NCI-H146 treated with DMSO at 0.1 percent for 48 hours (cell line): Measurements from ENCODE around the gene SCYL1.

Source experiments
- DNase-seq: peaks from one replicate; lab custom pipeline; 2025; ENCODE audit not compliant: unreplicated experiment; lab: John Stamatoyannopoulos, UW

Gene SCYL1

DNA sequence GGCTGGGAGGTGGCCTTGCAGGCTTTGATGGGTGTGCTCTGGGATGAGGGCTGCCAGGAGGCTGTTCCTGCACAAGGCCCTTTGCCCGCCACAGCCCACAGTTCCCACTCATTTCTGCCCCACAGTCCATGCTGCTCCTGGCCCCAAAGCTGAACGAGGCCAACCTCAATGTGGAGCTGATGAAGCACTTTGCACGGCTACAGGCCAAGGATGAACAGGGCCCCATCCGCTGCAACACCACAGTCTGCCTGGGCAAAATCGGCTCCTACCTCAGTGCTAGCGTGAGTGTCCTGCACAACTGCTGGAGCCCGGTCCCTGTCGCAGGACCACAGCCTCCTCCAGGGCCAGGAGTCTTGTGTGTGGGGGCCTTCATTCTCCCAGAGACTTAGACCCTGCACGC is 10.2 kb downstream of the SCYL1 start:
- no peak for DNase-seq

DNA sequence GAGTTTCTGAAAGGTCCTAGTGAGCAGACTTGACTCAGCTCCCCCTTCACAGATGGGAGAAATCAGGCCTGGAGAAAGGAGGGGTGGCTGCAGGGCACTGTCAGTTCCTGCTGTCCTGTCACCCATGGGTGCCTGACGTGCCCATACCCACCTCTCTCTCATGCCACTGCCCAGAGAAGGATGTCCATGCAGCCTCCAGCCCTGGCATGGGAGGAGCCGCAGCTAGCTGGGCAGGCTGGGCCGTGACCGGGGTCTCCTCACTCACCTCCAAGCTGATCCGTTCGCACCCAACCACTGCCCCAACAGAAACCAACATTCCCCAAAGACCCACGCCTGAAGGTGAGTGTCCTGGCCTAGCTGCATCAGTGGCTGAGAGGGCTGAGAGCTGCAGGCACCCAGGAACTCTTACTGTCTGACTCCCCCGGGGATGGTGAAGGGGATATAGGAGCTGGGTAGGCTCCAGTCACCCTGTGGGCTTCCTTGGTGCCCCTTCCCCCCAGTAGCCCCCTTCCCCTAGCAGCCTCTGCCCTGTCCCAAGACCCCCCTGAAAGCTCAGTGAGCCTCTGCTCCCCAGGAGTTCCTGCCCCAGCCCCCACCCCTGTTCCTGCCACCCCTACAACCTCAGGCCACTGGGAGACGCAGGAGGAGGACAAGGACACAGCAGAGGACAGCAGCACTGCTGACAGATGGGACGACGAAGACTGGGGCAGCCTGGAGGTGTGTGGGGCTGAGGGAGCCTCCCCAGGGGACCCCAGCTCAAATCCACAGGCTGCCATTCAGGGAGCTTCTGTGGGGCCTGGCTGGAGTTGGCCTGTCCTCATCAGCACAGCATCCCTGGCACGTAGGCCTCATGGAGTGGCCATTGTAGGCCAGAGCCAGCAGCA is 11.8 kb downstream of the SCYL1 start:
- DNase-seq = no peak

DNA sequence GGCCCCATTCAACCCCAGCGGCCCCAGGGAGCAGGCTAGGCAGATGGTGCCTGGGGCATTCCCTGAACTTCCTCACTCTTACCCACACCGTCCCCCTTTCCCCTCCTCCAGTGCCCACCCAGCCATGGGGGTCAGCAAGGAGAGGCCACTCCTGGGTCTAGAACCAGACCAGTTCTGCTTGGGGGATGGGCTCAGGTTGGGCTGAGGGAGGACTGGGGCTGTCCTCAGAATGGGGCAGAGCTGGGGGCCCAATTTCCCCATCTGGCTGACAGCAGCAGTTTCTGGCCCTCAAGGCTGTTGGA is 12.4 kb downstream of the SCYL1 start:
- no peak for DNase-seq

DNA sequence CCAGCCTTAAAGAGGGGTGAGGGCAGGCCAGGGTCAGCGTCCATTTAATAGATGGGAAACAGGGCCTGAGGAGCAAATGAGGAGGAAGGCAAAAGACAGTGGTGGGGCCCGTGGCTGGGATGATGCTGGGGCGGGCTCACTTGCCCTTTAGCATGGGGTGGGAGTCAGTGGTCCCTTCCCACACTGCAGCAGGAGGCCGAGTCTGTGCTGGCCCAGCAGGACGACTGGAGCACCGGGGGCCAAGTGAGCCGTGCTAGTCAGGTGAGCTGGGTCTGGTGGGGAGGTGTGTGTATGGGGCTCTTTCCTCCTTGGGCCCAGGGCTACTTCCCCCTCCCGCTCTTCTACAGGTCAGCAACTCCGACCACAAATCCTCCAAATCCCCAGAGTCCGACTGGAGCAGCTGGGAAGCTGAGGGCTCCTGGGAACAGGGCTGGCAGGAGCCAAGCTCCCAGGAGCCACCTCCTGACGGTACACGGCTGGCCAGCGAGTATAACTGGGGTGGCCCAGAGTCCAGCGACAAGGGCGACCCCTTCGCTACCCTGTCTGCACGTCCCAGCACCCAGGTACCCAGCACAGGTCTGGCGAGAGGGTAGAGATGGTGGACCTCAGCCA is 12.8 kb downstream of the SCYL1 start:
- no peak for DNase-seq

DNA sequence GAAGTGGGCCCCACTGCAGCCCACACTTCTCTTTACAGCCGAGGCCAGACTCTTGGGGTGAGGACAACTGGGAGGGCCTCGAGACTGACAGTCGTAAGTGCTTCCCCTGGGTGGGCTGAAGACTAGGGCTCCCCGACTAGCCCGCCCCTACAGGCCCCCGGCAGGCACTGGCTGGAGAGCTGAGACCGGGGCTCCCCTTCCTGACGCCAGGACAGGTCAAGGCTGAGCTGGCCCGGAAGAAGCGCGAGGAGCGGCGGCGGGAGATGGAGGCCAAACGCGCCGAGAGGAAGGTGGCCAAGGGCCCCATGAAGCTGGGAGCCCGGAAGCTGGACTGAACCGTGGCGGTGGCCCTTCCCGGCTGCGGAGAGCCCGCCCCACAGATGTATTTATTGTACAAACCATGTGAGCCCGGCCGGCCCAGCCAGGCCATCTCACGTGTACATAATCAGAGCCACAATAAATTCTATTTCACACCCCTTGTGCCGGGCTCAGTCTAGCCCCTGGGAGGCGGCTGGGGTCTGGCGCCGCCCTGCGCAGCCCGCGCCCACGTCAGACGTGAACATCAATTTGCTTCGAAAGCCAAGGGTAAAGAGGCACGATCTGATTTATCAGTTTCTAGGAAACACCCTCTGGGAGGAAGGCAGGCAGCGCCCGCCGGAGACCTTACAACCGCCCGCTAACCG is 13.5 kb downstream of the SCYL1 start:
- no peak for DNase-seq

DNA sequence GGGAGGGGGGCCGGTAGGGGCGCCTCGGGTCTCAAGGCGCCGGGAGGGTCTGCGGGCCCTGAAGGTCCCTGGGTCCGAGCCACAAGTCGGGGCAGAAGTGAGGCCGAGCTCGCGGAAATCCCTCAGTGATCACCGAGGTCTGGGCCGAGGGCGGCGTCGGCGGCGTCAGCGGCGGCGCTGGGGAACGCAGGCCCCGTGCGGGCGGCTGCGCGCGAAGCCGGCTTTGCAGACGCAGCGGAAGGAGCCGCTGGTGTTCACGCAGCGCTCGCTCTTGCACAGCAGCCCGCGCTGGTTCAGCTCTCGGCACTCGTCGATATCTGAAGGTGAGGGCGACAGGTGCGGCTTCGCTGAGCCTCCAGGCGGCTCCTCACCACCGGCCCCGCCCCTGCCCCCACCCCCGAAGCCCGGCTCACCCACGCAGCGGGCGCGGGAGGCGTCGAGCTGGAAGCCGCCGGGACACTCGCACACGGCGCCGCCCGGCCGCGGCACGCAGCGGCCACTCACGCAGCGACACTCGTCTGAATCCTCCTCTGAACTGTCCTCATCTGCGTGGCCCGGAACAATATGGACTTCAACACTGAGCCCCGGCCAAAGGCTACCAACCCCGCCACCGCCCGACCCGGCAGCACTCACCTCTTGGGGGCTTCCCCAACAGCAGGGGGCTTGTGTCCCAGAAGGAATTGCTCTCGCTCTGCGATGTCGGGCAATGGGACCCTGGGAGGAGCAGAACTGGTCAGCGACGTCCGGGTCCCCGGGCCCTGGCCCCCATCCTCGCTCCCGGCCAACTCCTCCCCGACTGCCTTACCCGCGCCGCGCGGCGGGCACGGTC is 14.2 kb downstream of the SCYL1 start:
- DNase-seq = no peak

DNA sequence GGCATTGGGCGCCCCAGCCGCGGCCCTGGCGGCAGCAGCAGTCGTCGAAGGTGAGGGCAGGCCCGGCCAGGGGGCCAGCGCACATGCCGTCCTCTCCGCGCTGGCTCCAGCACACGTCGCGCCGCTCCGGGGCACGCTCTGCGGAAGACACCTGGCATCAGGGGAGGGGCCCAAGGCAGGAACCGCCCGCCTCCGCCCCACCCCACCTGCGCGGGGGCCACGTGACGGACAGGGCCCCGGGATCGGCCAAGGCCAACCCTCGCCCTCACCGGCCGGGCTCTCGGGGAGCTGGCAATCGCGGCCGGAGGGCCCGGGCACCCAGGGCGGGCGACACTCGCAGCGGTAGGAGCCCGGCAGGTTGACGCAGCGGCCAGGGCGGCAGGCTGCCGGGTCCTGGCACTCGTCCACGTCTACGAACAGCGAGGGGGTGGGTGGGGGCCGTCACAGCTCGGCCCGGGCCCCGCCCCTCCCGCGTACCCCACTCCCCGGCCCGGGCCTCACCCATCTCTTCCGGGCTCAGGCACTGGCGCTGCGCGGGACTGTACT is 14.9 kb downstream of the SCYL1 start:
- DNase-seq = no peak

DNA sequence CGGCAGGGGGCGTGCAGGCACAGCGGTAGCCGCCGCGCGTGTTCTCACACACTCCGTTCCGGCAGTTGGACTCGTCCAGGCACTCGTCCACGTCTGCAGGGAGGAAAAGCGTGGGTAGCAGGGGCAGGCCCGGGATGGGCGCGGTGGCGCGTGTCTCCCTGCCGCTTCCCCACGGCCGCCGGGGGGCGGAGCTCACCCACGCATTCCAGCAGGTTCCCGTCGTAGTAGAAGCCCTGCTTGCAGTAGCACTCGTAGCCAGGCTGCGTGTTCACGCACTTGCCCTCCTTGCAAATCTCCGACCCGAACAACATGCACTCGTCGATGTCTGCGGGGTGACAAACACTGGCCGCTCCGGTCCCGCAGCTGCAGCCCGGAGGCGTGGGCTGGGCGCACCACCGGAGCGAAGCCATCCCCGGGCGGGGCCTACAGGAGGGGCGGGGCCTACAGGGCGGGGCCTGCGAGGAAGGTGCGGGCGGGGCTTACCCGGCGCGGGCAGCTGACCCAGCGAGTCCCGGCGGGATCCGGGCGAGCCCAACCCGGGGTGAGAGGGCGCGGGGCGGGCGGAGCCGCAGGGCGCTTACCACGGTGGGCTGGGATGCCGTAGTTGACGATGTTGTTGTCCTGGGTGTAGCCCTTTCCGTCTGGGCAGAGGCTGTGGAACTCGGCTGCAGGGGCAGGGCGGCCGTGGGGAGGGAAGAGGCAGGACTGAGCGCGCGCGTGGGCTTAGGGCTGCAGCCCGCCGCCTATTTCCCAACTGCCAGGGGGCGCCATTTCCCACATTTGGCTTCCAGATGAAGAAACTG is 15.6 kb downstream of the SCYL1 start:
- DNase-seq = no peak

DNA sequence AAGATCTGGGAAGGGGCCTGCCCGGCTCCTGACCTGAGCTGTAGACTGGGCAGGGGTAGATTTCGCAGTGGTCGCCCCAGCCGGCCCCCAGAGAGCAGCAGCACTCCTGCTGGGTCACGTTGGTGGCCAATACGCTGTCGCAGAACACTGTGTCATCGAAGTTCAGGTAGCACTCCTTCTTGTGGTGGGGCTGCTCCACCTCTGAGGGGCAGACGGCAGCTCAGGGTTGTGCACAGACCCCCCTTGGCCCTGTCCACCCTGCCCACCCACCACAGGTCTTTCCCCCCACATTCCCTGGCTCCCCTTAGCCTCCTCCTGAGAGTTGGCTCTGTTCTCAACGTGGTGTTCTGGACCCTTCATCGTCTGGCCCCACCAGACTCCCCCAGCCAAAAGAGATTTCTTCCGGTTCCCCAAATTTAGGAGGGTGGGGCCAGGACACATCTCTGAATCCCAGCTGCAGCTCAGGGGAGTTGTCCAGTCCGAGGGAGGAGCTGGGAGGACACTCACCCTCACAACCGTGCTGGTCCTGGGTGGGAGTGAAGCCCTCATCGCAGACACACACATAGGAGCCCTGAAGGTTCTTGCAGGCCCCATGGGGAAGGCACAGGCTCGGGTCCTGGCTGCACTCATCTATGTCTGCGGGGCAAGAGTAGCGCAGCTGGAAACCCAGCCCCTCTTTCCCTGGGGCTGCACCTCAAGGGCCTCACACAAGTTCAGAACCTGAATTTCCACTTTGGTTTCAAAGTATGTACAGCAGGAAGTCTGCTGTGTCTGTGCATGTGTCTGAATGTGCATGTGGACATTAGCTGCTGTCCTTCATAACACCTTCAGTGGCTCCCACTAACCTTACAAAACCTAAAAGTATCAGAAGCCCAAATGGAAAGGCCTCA is 16.5 kb downstream of the SCYL1 start:
- no peak for DNase-seq

DNA sequence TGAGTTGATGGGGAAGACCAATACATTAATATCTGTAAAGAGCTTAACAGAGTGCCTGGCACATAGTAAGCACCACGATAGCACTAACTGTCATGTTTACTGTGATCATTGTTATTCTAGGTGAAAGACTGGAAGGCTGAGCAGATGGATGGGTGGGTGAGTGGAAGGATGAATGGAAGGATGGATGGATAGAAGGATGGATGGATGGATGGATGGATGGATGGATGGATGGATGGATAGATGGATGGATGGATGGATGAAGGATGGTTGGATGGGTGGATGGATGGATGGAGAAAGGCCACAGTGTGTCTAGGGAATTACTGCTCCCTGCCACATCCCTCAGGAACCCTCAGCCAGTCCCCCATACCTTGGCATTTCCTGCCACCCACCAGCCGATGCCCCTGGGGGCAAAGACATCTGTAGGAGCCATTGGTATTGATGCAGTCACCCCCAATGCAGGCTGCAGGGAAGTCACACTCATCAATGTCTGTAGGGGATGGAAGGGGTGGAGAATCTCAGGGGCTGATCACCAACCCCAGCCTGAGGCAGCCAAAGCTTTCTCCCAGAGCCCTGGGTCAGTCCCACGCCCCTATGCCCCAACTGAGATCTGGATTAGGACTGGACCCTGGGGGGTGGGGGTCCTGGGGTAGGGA is 18.0 kb downstream of the SCYL1 start:
- no peak for DNase-seq

DNA sequence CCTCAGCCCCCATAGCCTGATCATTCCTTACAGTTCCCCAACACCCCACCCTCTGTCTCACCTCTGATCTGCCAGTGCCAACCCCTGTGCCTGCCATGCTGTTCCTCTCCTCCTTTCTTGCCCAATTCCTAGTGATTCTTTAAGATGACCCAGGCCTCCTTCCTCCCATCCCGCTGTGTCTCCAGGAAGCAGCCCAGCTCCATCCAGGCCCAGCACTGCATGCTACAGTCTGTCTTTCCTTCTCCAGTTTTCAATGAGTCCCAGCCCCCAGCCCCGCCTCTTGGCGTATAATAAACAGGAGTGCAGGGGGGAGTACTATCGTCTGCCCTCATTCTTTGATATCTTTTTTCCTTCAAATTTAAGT is 21.0 kb downstream of the SCYL1 start:
- no peak for DNase-seq

DNA sequence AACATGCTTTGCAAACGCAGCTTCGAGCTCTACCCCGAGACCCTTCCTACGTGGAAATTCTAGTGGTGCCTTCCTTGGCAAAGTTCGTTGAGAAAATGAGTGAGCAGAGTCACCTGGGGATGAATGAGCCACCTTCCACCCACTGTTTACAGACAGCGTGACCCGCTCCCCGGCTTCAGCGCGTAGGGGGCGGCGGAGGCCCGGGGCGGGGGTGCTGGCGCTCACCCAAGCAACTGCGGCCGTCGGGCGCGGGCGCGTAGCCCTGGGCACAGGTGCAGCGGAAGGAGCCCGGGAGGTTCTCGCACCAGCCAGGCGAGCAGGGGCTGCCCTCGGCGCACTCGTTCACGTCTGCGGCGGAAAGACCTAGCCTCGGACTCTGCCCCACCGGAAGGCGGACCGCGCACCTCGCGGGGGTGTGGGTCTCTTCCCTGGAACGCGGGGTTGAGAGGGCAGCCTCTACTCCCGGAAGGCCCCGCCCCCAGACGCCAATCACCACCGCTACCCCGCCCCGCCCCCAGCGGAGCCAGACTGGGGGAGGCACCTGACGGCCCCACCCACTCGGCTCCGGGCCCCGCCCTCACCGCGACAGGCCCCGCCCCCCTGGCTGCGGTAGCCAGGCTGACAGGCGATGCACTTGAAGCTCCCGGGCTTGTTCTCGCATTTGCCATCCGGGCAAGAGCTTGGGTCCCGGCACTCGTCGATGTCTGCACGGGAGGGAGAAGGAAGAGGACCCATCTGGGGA is 21.5 kb downstream of the SCYL1 start:
- DNase-seq = no peak

DNA sequence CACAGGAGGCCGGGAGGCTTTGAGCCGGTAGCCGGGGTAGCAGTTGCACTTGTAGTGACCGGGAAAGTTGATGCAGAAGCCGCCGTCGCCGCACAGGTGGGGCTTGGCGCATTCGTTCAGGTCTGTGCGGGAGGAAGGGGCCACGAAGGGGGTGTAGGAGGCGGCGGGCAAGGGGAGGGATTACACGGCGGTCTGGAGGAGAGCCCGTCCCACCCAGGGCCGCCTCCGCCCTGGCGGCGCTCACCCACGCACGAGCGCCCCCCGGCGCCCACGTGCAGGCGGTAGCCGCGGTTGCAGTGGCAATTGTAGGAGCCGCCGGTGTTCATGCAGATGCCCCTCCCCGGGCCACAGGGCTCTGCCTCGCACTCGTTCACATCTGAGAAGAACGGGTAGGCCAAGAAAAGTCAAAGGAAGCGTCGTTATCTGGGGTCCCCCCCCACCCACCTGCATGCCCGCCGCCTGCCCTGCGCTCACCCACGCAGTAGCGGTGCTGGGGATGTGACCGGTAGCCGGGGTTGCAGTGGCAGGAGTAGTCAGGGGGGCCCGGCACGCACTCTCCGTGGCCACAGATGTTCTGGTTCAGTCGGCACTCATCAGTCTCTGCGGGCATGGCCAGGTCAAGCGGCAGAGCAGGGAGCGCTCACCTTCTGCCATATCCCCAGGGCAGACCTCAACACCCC is 22.7 kb downstream of the SCYL1 start:
- no peak for DNase-seq

DNA sequence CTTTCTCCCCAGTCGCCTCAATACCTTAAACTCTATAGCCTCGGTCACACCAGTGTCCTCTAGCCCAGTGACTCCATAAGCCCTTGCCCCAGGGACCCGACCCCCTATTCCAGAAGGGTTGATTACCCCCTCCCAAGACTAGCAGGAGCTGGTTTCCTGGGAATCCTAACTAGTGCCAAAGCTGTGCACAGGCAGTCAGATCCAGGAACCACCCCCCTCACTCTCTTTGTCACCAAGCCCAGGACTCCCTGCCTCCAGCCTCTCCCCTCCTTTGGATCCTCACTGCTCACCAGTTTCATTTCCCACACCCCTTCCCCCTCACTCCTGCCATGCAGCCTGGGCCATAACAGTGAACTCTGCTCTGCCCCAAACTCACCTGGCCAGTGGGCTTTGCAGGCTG is 23.5 kb downstream of the SCYL1 start:
- DNase-seq = no peak

DNA sequence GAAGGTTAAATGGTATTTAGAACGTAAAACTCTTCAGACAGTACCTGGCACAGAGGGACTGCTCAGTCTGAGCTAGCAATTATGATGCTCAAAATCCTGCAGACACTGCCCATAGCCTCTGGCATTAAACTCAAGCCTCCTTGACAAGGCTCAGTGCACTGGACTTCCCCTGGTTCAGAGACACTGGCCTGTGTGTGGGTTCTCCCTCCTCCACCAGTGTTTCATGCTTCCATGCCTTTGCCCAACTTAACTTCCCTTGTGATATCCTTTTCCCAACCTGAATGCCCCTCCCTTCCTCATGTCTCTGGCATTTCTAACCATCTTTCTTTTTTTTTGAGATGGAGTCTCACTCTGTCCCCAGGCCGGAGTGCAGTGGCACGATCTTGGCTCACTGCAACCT is 24.2 kb downstream of the SCYL1 start:
- DNase-seq = no peak

DNA sequence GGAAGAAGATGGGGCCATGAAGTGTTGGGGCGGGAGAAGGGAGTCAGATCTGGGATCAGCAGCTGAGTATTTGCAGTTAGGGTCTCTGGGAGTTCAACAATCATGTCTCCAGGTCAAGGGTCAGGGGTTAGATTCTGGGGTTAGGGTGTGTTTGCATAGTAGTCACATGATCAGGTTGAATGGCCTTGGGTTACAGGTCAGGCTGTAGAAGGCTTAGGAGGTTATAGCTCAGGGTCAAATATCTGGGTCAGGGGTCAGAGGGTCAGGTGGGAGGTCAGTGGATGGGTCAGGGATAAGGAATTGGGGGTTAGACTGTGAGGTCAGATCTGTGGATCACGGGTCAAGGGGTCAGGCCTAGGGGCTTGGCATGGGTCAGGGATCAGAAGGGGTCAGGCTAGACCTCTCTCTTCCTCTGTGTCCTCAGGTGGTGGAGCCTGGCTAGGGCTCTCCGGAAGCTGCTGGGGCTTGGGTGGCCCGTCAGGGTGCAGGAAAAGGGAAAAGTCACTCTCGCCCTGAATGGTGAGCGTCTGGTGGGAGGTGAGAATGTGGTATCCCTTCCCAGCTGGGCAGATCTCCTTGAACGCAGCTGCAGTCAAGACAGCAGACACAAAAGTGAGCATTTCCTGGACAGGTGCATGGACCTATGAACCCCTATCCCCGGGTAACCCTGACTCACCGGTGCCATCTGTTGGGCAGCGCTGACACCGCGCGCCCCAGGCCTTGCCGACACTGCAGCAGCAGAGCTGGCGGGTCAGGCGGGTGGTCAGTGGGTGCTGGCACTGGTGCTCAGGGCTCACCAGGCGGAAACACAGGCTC is 26.9 kb downstream of the SCYL1 start:
- peak; percentile 83 for DNase-seq
